CD4-positive, alpha-beta T cell treated with Interleukin-15 for 4 hours (primary cell): ENCODE data around the gene ARL16.

Source experiments
- DNase-seq: peaks from one replicate; pipeline ENCODE4 v3.0.0-alpha.2; 2020; ENCODE audit warnings: low spot score

Gene ARL16

DNA sequence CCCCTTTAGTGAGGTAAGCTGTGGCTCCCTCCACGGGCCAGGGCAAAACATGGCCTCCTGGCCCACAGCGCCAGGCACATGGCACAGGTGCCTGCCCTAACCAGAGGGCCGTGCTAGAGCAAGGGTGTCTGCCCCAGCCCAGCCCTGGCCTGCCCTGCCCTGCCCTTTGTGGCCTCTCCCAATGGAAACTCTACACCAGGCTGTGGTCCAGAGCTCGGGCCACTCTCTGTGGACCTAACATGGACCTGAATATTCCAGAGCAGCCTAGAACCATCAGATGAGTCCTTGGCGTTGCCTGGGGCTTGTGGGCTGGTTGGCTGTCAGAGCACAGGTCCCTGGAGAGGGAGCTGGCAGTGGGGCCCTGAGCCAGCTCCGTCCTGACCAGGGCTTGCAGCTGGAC, 11.6 kb upstream of the ARL16 start:
- DNase-seq: no peak

DNA sequence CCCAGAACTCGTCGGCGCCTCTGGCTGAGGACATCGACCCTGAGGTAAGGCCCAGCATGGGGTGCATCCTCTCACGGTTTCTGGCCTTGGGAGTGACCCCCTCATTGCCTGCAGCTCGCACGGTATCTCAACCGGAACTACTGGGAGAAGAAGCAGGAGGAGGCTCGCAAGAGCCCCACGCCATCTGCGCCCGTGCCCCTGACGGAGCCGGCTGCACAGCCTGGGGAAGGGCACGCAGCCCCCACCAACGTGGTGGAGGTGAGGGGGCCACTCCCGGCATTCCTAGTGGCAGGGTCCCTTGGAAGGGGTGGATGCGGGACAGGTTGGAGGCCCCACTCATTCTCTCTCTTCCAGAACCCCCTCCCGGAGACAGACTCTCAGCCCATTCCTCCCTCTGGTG, 11.2 kb upstream of the ARL16 start:
- DNase-seq: no peak

DNA sequence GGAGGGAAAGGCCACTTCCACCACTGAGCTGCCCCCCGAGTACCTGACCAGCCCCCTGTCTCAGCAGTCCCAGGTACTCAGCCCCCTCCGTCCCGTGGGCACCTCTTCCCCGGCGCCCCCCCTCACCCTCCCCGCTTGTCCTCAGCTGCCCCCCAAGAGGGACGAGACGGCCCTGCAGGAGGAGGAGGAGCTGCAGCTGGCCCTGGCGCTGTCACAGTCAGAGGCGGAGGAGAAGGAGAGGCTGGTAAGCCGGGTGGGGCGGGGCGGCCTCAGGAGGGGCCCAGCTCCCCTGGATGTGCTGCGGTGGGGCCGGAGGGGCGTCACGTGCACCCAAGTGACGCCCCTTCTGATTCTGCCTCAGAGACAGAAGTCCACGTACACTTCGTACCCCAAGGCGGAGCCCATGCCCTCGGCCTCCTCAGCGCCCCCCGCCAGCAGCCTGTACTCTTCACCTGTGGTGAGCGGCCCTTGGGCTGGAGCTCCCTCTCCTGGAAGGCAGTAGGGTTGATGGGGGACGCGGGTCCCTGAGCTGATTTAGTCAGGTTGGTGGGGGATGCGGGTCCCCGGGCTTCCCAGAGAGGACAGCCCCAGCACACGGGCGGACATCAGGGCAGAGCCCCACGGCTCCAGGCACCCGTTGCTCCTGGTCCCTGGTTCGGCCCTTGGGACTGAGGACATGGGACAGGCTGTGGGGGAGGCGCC, 10.1 kb upstream of the ARL16 start:
- DNase-seq: no peak

DNA sequence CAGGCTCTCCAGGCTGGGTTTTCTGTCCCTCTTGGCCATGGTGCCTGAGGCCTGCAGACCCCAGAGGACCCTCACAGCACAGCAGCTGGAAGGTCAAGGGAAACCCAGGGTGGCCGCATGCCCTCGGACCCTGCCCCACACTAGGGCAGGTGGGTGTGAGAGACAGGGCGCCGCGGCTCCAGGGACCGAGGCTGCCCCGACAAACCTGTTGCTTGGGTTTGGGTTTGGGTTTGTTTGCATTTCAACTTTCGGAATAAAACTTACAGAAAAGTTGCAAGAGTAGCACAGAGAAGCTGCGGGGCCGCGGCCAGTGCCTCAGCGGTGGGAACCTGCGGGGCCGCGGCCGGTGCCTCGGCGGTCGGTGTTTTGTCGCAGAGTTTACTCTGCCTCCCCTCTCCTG, 8.0 kb upstream of the ARL16 start:
- DNase-seq: no peak

DNA sequence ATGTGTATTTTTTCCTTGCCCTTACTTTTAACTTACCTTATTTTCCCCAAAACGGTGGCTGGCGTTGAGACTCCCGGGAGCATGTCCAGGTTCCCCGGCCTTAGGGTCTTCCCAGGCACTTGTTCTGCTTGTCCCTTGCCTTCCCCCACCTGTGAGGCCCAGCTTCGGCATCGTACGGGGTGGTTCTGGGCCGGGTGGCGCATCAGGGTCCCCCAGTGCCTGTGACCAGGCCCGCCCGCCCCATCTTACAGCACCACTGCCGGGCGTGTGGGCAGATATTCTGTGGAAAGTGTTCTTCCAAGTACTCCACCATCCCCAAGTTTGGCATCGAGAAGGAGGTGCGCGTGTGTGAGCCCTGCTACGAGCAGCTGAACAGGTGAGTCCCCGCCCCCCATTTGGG, 7.6 kb upstream of the ARL16 start:
- no peak for DNase-seq

DNA sequence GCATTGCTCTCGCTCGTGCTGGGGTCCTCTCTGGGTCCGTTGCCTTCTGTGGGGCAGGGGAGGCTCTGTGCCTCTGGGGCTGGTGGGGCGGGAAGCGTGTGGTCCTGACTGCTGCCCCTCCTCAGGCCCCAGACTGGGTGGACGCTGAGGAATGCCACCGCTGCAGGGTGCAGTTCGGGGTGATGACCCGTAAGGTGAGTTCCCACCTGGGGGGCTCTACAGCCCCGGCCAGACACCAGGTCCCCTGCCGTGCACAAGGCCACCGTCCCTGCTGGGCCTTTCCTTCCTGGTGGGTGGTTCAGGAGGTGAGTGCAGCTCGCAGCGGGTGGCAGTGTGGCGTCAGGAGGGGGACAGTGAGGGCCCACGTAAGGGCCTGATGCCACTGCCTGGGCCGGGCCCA, 7.0 kb upstream of the ARL16 start:
- DNase-seq: no peak

DNA sequence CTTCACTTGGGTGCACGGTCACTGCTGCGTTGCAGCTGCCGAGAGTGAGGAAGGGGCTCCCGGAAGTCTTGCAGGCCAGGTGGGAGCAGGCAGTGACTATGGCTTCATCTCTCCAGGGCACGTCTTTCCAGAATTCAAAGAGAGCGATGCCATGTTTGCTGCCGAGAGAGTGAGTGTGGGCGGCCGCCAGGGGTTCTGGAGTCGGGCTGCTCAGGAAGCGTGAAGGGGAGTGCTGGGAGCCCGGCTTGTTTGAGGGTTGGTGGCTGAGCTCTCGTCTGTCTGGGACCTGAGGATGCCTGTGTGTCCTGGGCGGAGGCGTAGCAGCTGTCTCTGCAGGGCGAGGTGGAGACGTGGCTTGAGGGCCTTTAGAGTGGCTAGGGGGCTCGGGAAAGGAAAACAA, 6.5 kb upstream of the ARL16 start:
- DNase-seq: no peak

DNA sequence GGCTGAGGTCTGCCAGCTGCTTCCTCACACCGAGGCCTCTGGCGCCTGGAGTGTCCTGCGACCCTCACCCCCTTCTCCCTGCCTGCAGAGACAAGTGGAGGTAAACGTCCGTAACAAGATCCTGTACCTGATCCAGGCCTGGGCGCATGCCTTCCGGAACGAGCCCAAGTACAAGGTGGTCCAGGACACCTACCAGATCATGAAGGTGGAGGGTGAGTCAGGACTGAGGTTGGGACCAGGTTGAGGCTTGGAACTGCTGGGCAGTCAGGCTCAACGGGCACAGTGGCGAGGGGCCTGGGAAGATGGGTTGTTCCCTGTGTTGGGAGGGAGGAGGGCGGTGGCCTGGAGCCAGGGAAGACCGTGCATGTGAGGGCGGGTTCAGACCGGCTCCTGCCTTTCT, 5.0 kb upstream of the ARL16 start:
- no peak for DNase-seq

DNA sequence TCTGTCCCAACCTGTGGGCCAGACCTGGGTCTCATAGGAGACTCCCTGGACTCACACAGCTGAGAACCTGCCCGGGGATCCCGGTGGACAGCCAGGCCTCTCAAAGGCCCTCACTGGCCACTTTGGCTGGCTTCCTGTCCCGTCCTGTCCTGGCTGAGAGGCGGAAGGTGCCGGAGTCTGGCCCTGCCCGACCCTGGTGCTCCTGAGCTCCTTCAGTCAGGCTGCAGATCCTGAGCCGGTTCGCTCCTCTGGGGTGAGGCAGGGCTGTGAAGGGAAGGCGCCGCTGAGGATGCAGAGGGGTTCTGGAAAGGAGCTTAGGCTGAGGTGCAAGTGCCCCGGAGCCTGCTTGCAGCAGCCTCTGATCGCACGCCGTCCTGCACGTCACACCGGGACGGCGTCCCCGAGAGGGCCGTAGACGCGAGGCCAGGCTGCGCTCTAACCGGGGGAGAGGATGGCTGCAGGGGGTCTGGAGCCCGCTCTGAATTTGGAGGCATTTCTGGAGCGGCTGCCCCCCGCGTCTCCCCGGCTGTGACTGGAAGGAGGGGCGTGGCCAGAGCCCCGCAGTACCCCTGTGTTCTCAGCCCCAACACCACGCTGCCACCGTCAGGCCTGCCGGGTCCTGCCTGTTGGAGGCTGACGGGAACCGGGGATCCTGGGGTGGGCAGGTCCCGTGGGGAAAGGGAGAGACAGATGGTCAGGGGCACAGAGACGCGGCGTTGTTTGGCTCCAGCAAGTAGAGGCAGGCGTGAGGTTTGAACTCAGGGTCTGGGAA, 4.4 kb upstream of the ARL16 start:
- DNase-seq: no peak

DNA sequence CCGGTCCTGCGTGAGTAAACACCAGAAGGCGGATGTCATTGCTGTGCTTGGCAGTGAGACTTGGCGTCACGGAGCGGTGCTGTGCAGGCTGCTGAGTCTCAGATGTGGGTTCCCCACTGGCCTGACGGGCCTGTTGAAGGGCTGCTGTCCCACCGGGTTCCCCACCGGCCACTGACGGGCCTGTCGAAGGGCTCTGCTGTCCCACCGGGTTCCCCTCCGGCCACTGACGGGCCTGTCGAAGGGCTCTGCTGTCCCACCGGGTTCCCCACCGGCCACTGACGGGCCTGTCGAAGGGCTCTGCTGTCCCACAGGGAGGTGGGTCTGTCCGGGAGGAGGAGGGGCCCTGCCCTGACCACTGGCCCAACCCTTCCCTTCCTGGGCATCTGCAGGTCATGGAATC, 3.0 kb upstream of the ARL16 start:
- no peak for DNase-seq

DNA sequence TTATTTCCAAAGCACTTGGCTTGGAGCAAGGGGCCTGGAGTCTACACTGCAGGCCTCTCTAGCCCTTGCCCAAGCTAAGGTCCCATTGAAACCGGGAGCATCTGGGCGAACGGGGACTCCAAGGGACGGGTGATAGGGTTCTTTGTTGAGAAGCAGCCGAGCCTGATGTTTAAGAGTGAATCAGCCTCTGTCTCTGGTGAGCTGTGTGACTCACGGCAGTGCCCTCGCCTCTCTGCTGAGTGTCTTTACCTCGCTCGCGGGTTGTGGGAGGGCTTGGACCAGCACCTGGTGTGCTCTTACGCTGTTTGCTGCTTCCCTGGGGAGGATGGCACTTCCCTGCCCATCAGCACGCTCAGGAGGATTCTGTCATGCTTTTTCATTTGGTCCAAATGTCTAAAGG, 1.5 kb upstream of the ARL16 start:
- DNase-seq: peak; percentile 36

DNA sequence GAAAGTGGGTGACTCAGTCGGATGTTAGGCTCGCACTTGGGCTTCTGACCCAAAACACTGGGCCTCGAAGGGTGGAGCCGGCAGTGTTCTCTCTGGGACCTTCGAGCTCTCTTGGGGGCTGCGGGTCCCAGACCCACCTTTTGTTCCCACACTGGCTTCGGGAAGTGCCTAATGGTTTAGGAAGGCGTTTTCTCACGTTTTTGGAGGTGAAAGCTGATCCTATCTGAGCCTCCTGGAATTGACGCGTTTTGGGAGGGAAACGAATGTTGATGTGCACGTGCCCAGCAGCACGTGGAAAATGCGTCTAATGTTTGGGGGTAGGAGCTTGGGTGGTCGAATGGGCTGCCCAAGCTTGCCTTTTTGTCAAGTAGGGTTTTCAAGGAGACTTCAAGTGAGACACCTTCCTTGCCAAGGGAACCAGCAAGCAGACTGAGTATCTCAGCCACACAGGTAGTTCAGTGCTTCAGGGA, 880 bp upstream of the ARL16 start:
- DNase-seq: peak; percentile 37

DNA sequence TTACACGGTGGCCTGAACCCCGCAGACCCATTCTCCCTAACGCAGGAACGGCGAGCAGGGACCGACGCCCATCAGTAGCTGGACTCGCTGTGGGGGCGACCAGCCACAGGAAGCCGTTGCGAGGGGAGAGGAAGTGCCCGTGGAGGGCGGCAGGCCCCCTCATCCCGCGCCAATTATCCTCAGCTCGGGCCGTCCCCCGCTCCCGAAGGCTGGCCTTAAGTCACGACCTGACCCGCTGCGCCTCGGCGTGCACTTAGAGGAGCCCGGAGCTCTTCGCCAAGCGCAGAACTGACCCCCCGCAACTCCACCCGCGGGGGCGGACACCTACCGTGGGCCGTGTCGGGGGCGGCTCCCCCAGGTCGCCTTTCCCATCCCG, 401 bp downstream of the ARL16 start:
- DNase-seq: no peak

DNA sequence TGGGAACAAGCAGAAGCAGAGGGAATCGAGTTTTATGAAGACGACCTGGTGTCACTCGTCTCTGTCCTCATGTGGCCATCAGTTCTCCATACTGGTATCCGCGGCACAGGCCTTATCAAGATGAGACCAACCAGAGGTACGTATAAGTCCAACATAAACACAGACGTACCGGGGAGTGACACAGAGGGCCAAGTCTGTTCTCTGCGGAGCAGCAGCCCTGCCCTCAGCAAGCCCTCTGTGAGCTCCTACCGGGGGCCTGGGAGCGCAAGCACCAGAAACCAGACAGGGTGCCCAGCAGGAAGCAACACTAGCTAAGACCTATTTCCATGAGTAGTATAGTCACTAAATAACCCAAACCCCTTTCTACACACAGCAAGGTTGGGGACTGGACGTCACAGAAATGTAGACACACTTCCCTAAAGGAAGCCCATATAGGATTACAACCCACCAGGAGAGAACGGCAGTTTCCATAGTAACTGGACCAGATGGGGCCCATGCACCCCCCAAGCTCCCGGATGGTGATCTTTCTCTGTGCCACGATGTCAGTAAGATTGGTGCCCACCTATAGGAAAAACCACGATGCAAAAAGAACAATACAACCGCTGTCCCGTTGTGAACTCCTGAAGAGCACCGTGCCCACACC, 911 bp downstream of the ARL16 start:
- DNase-seq: no peak

DNA sequence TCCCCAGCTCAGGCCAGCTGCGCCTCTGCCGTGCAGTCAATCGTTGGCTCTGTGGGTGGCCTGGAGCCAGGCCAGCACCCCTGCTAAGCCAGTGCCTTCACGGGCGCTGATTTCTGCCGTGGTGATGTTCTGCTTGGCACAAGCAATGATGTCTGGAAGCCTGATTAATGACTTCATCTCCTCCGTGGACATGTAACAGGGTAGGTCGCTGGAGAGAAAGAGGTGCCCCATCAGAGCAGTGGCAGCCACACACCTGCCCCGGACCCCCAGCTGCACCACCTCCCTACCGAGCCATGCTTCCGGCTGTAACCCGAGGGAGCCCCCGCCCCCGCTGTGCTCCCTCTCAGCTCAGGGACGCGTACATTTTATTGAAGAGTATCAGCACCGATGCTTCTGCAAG, 1.9 kb downstream of the ARL16 start:
- no peak for DNase-seq

DNA sequence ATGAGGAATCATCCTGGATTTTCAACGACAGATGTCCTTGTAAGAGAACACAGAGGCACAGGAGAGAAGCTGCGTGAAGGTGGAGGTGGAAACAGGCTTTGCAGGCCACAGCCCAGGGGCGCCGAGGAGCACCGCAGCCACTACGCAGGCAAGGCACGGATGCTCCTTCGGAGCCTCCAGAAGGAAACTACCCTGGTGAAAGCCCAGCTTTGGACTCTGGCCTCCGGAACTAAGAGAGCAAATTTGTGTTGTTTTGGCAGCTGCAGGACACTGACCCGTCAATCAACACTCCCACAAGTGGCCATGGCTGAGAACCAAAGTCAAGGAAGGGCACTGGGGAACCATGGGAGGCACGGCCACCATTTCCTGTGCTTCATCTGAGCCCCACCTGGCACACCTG, 3.4 kb downstream of the ARL16 start:
- DNase-seq: no peak

DNA sequence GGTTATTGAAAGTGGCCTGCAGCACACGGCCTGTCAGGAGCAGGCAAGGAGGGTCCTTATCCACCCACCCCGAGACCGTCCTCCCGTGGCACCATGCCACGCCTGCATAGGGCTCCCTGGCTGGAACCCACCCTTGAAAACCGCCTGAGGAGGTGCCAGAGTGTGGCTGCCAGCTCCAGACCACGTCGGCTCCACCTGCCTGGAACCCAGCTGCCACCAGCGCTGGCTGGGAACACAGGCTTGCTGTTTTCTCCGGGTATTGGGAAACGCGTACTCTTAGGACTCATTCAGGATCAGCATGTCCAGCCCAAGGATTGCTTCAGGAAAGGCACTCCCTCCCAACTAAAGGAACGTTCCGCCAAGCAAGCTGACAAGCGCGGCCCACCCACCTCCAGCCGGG, 6.7 kb downstream of the ARL16 start:
- DNase-seq: no peak

DNA sequence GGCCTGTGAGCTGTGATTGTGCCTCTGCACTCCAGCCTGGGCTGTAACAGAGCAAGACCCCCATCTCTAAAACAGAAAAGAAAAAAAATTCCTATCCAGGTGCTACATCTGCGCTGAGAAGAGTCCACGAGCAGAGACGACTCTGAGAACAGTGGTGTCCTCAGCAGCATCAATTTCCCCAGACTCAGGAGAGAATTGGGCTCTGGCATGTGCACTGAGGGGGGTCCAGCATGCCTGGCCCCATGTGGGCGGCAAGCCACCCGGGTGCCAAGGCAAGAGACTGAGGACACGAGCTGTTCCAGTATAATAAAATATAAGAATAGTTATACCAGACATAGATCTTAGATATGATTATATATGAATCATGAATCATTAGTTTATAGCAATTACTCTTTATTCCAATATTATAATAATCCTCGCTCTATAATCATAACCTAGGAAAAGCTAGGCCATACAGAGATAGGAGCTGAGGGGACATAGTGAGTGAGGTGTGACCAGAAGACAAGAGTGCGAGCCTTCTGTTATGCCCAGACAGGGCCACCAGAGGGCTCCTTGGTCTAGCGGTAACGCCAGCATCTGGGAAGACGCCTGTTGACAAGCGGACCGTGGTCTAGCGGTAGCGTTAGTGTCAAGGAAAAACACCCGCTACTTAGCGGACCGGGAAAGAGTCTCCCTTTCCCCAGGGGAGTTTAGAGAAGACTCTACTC, 7.9 kb downstream of the ARL16 start:
- peak; percentile 41 for DNase-seq

DNA sequence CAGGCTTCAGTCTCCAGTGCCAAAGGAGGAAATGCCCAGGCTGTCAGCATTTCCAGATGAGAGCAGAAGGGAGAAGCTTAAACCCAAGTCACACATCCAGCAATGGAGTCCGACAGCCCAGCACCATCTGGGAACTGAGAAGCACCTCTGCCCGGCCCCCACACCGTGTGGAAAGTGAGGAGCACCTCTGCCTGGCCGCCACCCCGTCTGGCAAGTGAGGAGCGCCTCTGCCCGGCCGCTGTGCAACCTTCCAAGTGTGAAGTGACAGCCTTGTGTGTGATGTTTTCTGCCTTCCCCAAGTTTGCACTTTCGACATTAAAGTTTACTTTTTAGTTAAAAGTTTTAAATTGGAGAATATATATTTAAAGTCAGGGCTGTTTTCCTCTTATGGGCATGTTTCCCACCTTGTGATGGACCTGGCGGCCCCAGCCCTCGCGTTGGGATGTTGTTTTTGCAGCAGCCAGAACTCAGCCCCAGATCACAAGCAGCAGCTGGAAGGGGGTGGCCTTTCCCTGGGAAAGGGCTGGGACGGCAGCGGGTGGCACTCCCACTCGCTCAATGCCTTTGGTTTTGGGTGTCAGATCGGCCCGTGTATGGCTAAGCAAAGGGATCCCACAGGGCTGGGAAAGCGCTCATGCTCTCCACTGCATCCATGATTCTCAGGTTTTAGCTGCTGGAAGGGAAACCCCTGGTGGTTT, 9.9 kb downstream of the ARL16 start:
- DNase-seq: no peak

DNA sequence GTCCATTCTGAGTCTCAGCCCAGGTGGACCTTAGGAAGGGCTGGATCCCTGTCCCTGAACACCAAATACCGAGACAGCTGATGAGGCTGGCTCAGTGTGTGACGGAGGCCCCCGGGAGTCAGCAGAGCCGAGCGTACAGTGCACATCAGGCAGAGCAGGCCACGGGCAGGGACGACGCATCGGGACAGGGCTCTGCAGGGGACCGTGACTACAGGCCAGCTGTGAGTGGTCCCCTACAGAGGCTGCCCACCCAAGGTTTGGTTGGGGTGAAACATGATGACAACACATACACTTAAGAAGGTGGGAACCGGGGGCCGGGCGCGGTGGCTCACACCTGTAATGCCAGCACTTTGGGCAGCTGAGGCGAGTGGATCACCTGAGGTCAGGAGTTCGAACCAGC, 10.6 kb downstream of the ARL16 start:
- no peak for DNase-seq

DNA sequence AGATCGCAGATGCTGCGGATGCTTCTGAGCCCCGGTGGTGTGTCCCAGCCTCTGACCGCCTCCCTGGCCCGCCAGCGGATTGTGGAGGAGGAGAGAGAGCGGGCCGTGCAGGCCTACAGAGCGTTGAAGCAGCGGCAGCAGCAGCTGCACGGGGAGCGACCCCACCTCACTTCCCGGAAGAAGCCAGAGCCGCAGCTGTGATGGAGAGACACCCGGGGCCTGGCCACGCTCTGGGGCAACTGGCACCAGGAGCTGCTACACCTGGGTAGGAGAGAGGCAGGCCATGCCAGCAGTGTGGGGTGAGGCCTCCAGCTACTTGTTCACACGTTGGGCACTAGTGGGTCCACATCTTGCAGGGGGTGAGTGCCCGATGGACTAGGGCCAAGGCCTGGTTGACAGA, 11.1 kb downstream of the ARL16 start:
- DNase-seq: no peak

DNA sequence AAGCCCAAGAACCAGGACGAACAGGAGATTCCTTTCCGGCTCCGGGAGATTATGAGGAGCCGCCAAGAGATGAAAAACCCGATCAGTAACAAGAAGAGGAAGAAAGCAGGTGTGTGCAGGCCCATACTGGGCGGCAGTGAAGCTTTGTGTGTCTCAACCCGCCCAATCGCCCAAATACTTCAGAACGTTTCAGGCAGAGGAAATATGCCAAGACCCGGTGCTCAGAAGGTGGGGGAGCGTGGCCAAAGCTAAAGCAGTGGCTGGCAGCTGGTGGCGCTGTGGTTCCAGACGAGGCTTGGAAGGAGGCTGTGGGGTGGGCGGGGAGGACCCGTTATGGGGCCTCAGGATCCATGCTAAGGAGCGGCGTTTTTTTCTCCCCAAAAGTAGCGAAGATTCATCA, 15.8 kb downstream of the ARL16 start:
- DNase-seq: no peak
